HepG2 (cell line): ENCODE data around the gene PHF23. TPM values are rescaled to one million over a fixed set of nuclear protein-coding genes. Genes with fewer than 3 reads are reported as not detected.

Experiments used
- NRL ChIP-seq: sonication (generic); formaldehyde crosslinking; IDR thresholded peaks from 2 replicates; pipeline ENCODE4 v1.5.0; 2020; ENCODE audit warnings: missing genetic modification reagents, mild to moderate bottlenecking, moderate library complexity, borderline replicate concordance
- POLR2A ChIP-seq, 2 experiments: IDR thresholded peaks; 2 replicates each; pipeline ENCODE4 v1.6.1; 2011; ENCODE audit warnings: low read depth in 2 of 2, low read length in 2 of 2, mild to moderate bottlenecking in 1 of 2, moderate library complexity in 1 of 2; ENCODE audit not compliant: insufficient read depth in 1 of 2
- SOX13 ChIP-seq, 3 experiments: fragments of 450-650 bp in 1 of 3; sonication (generic) in 1 of 3; formaldehyde crosslinking in 1 of 3; IDR thresholded peaks in 2 of 3; conservative IDR thresholded peaks in 1 of 3; 2 replicates each; pipeline versions ENCODE4 v1.5.0 to v1.6.1; 2016 to 2020; ENCODE audit warnings: antibody characterized with exemption in 1 of 3, mild to moderate bottlenecking in 1 of 3, missing compliant biosample characterization in 1 of 3, missing genetic modification reagents in 1 of 3, moderate library complexity in 1 of 3
- ZNF75D ChIP-seq: sonication (generic); formaldehyde crosslinking; IDR thresholded peaks from 2 replicates; pipeline ENCODE4 v1.8.1; 2023; ENCODE audit warnings: missing genetic modification reagents, mild to moderate bottlenecking, borderline replicate concordance
- polyA plus RNA-seq, 8 experiments: library from polyadenylated mRNA; depleted of rRNA in 3 of 8; stranded (reverse) in 7 of 8; unstranded in 1 of 8; fragments of >200 nt; fragmentation: Illumina TruSeq in 4 of 8; extraction: Trizol in 4 of 8; gene quantifications; 2 replicates each; pipeline versions ENCODE4 v1.2.1 to v1.2.3, GENCODE V29; 2011 to 2016; ENCODE audit warnings: low read depth in 4 of 8, missing spikeins in 1 of 8, mixed read lengths in 1 of 8; ENCODE audit not compliant: insufficient read depth in 1 of 8
- total RNA-seq, 5 experiments: library from RNA; depleted of rRNA; stranded (reverse); fragments of >200 nt; fragmentation: Illumina TruSeq; extraction: Trizol; gene quantifications; 2 replicates each; pipeline ENCODE4 v1.2.3, GENCODE V29; 2016; ENCODE audit warnings: low read depth in 1 of 5
- TF ChIP-seq, protein P1 (sequence below), 2 experiments: sonication (generic) in 1 of 2; formaldehyde crosslinking in 1 of 2; IDR thresholded peaks; 2 replicates each; pipeline versions ENCODE4 v1.6.1 to v1.9.0; 2014 to 2022; ENCODE audit warnings: antibody characterized with exemption in 1 of 2, borderline replicate concordance in 1 of 2, inconsistent platforms in 1 of 2, low read depth in 1 of 2, missing genetic modification reagents in 1 of 2
- TF ChIP-seq, protein P2 (sequence below): sonication (generic); formaldehyde crosslinking; conservative IDR thresholded peaks from 2 replicates; pipeline ENCODE4 v1.4.0; 2020; ENCODE audit warnings: missing genetic modification reagents
- TF ChIP-seq, protein P3 (sequence below): sonication (generic); formaldehyde crosslinking; IDR thresholded peaks from 2 replicates; pipeline ENCODE4 v1.4.0; 2020; ENCODE audit warnings: missing genetic modification reagents, mild to moderate bottlenecking, borderline replicate concordance
- TF ChIP-seq, protein P4 (sequence below): sonication (generic); formaldehyde crosslinking; IDR thresholded peaks from 2 replicates; pipeline ENCODE4 v1.4.0; 2020; ENCODE audit warnings: missing genetic modification reagents, mild to moderate bottlenecking, borderline replicate concordance

Gene PHF23
- total and polyA plus RNA-seq, 2 of the 13 experiments (the other 11 are each of a cell fraction or from before 2014, with no cell fraction given), result 27.6 to 33.2 TPM

DNA sequence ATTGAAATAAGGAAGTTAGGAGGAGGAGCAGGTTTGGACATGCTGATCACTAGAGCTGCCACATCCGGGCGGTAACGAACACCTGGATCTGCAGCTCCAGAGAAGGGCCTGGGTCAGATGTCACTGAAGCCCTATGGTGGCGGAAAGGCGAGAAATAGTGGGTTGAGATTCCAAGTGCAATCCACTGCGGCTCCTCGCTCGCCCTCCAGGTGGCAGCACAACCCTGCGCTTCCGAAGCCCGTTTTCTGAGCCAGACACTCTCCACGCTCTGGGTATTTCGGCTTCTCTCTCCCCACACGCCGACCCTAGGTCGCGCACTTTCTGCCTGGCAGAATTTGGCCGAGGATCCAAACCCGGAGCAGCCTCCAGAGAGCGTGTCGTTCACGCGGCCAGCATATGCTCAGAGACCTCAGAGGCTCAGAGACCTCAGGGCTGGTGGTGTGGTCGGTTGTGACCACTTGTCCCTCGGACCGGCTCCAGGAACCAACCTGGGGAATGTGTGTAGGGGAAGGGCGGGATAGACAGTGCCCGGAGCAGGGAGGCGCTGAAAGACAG lies 41.3 kb upstream of the PHF23 start (continued):
- TF ChIP-seq, protein P1, sequence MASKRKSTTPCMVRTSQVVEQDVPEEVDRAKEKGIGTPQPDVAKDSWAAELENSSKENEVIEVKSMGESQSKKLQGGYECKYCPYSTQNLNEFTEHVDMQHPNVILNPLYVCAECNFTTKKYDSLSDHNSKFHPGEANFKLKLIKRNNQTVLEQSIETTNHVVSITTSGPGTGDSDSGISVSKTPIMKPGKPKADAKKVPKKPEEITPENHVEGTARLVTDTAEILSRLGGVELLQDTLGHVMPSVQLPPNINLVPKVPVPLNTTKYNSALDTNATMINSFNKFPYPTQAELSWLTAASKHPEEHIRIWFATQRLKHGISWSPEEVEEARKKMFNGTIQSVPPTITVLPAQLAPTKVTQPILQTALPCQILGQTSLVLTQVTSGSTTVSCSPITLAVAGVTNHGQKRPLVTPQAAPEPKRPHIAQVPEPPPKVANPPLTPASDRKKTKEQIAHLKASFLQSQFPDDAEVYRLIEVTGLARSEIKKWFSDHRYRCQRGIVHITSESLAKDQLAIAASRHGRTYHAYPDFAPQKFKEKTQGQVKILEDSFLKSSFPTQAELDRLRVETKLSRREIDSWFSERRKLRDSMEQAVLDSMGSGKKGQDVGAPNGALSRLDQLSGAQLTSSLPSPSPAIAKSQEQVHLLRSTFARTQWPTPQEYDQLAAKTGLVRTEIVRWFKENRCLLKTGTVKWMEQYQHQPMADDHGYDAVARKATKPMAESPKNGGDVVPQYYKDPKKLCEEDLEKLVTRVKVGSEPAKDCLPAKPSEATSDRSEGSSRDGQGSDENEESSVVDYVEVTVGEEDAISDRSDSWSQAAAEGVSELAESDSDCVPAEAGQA (IDR thresholded peaks at IDR 0.05; ENCODE audit: low read depth), result no peak
- TF ChIP-seq, protein P1 (CRISPR knock-in tag; IDR thresholded peaks at IDR 0.05; ENCODE audit: borderline replicate concordance), result no peak
- TF ChIP-seq, protein P2, sequence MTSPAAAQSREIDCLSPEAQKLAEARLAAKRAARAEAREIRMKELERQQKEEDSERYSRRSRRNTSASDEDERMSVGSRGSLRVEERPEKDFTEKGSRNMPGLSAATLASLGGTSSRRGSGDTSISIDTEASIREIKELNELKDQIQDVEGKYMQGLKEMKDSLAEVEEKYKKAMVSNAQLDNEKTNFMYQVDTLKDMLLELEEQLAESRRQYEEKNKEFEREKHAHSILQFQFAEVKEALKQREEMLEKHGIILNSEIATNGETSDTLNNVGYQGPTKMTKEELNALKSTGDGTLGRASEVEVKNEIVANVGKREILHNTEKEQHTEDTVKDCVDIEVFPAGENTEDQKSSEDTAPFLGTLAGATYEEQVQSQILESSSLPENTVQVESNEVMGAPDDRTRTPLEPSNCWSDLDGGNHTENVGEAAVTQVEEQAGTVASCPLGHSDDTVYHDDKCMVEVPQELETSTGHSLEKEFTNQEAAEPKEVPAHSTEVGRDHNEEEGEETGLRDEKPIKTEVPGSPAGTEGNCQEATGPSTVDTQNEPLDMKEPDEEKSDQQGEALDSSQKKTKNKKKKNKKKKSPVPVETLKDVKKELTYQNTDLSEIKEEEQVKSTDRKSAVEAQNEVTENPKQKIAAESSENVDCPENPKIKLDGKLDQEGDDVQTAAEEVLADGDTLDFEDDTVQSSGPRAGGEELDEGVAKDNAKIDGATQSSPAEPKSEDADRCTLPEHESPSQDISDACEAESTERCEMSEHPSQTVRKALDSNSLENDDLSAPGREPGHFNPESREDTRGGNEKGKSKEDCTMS (CRISPR knock-in tag), result no peak
- TF ChIP-seq SOX13 (IDR thresholded peaks at IDR 0.05) (no peak), SOX13 (CRISPR knock-in tag; conservative IDR thresholded peaks at IDR 0.05 in 1 of 2, IDR thresholded peaks at IDR 0.05 in 1 of 2) (no peak; a peak in 1 of 4 replicates), NRL (peak; percentile 84), ZNF75D (CRISPR knock-in tag) (no peak), POLR2A (IDR thresholded peaks at IDR 0.05; ENCODE audit: insufficient read depth in 1 of 2, low read depth in 2 of 2, low read length in 2 of 2) (no peak)
- TF ChIP-seq, protein P3, sequence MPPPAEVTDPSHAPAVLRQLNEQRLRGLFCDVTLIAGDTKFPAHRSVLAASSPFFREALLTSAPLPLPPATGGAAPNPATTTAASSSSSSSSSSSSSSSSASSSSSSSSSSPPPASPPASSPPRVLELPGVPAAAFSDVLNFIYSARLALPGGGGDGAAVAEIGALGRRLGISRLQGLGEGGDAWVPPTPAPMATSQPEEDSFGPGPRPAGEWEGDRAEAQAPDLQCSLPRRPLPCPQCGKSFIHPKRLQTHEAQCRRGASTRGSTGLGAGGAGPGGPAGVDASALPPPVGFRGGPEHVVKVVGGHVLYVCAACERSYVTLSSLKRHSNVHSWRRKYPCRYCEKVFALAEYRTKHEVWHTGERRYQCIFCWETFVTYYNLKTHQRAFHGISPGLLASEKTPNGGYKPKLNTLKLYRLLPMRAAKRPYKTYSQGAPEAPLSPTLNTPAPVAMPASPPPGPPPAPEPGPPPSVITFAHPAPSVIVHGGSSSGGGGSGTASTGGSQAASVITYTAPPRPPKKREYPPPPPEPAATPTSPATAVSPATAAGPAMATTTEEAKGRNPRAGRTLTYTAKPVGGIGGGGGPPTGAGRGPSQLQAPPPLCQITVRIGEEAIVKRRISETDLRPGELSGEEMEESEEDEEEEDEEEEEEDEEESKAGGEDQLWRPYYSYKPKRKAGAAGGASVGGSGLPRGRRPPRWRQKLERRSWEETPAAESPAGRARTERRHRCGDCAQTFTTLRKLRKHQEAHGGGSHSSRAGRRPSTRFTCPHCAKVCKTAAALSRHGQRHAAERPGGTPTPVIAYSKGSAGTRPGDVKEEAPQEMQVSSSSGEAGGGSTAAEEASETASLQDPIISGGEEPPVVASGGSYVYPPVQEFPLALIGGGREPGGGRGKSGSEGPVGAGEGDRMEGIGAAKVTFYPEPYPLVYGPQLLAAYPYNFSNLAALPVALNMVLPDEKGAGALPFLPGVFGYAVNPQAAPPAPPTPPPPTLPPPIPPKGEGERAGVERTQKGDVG, result no peak
- TF ChIP-seq, protein P4, sequence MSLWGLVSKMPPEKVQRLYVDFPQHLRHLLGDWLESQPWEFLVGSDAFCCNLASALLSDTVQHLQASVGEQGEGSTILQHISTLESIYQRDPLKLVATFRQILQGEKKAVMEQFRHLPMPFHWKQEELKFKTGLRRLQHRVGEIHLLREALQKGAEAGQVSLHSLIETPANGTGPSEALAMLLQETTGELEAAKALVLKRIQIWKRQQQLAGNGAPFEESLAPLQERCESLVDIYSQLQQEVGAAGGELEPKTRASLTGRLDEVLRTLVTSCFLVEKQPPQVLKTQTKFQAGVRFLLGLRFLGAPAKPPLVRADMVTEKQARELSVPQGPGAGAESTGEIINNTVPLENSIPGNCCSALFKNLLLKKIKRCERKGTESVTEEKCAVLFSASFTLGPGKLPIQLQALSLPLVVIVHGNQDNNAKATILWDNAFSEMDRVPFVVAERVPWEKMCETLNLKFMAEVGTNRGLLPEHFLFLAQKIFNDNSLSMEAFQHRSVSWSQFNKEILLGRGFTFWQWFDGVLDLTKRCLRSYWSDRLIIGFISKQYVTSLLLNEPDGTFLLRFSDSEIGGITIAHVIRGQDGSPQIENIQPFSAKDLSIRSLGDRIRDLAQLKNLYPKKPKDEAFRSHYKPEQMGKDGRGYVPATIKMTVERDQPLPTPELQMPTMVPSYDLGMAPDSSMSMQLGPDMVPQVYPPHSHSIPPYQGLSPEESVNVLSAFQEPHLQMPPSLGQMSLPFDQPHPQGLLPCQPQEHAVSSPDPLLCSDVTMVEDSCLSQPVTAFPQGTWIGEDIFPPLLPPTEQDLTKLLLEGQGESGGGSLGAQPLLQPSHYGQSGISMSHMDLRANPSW (CRISPR knock-in tag), result 0 out of 2 replicates have a peak, but pooled peaks have one; percentile 65
